Measurements from ENCODE around the gene PGC.
A peak's percentile ranks its signal among the peaks of the same experiment; 100 is the strongest.

PGC gene

DNA sequence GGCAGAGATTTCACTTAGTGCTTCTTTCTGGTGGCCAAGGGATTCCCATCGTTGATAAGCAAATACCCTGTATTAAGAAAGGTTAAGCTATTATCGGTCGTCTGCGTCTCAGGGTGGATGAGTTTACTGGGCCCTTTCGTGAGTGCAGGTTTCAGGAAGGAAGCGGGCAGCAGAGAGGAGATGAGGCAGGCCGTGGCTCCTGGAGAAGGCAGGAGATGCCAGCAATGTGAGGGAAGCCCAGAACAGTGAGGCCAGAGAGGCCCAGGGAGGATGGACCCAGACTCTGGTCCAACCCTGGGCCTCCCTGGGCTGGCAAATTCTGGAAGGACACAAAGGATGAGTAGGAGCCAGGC lies 23.0 kb downstream of the PGC start:
- peak overlapping the region; percentile 96 to 100 (median 99) for H3K4me2 ChIP-seq
- H3K9ac ChIP-seq: peak overlapping the region; percentile 65 to 97 (median 85); a peak in 21 of 22 replicates
- H3K9me3 ChIP-seq (replicated peaks in 1 of 11): no peaks in the 10 kb centered on the region
- peak overlapping the region; percentile 70 to 100 (median 96) for H3K27ac ChIP-seq
- H3K4me3 ChIP-seq: peak overlapping the region; percentile 12 to 70 (median 60); a peak in 17 of 20 replicates
- no peaks in the 10 kb centered on the region for H3K27me3 ChIP-seq
- H4K20me1 ChIP-seq: peaks cover 0 to 53% (median 4%) of the 10 kb centered on the region in 11 experiments; a peak in 7 of 22 replicates
- peaks cover 97 to 99% (median 98%) of the 10 kb centered on the region in 10 experiments for H3K4me1 ChIP-seq
- no peak for TF ChIP-seq Cebpa-rat (IDR thresholded peaks at IDR 0.05)
- peaks cover 0 to 37% (median 14%) of the 10 kb centered on the region in 11 experiments; a peak in 13 of 22 replicates for H3K36me3 ChIP-seq

- peak; percentile 94 to 100 (median 98) for TF ChIP-seq Cebpa-rat (IDR thresholded peaks at IDR 0.05)
- peaks cover 97 to 99% (median 98%) of the 10 kb centered on the region in 10 experiments for H3K4me1 ChIP-seq
- peaks cover 0 to 53% (median 0%) of the 10 kb centered on the region in 11 experiments; a peak in 7 of 22 replicates for H4K20me1 ChIP-seq
- no peaks in the 10 kb centered on the region for H3K9me3 ChIP-seq (replicated peaks in 1 of 11)
- H3K36me3 ChIP-seq: peaks cover 0 to 38% (median 13%) of the 10 kb centered on the region in 11 experiments; a peak in 12 of 22 replicates
- no peaks in the 10 kb centered on the region for H3K27me3 ChIP-seq
- H3K4me3 ChIP-seq: peak overlapping the region; percentile 36 to 70 (median 60)
- peak overlapping the region; percentile 65 to 97 (median 85); a peak in 21 of 22 replicates for H3K9ac ChIP-seq
- H3K27ac ChIP-seq: peak overlapping the region; percentile 70 to 100 (median 96)
- peak overlapping the region; percentile 96 to 100 (median 99) for H3K4me2 ChIP-seq
Measured at GRCh38 chr6:41723530-41724227, 23.5 kb downstream of the PGC start.

DNA sequence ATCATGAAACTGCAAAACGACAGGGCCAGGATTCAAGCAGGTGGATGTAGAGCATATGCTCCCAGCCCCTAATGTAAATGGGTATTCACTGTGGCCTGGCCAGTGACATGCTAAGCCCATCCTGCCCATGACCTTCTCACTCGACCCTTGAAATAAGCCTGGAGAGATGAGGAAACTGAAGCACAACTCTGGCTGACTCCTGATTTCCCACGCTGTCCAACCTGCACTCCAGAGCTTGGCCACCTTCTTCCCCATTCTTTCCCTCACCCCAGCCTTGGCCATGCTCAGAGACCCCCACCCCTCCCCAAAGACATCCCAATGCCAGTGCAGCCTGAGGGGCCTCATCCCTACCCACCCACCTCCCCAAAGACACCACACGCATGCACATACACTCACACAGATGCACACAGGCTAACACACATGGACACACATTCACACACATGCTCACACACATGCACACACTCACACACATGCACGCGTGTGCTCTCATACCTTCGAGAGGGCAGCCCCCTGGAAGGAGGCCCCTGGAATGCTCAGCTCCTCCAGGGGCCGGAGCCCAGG lies 24.1 kb downstream of the PGC start:
- Histone ChIP-seq H3K27me3 (no peaks in the 10 kb centered on the region), H3K4me3 (peak overlapping the region; percentile 4 to 70 (median 60); a peak in 19 of 20 replicates), H3K4me1 (peaks cover 97 to 99% (median 98%) of the 10 kb centered on the region in 10 experiments), H3K9ac (peak overlapping the region; percentile 23 to 97 (median 85); a peak in 20 of 22 replicates), H3K4me2 (peak overlapping the region; percentile 96 to 100 (median 99)), H3K36me3 (peaks cover 0 to 37% (median 13%) of the 10 kb centered on the region in 11 experiments; a peak in 12 of 22 replicates), H3K27ac (peak overlapping the region in 10 of 11 experiments; percentile 49 to 100 (median 96); a peak in 21 of 22 replicates), H4K20me1 (peaks cover 0 to 54% (median 0%) of the 10 kb centered on the region in 11 experiments; a peak in 5 of 22 replicates), H3K9me3 (replicated peaks in 1 of 11) (no peaks in the 10 kb centered on the region)
- no peak for TF ChIP-seq Cebpa-rat (IDR thresholded peaks at IDR 0.05)

GRCh38 chr6:41721414-41721813 lies 25.8 kb downstream of the PGC start:
- Histone ChIP-seq H3K27me3 (no peaks in the 10 kb centered on the region), H3K9me3 (replicated peaks in 1 of 11) (no peaks in the 10 kb centered on the region), H3K4me3 (peak overlapping the region in 4 of 10 experiments; percentile 62 to 70 (median 64); a peak in 6 of 20 replicates), H3K4me1 (peaks cover 97 to 99% (median 98%) of the 10 kb centered on the region in 10 experiments), H4K20me1 (peaks cover 0 to 57% (median 7%) of the 10 kb centered on the region in 11 experiments; a peak in 12 of 22 replicates), H3K27ac (peak overlapping the region in 10 of 11 experiments; percentile 45 to 100 (median 96); a peak in 20 of 22 replicates), H3K9ac (peak overlapping the region; percentile 1 to 97 (median 85); a peak in 17 of 22 replicates), H3K36me3 (peaks cover 0 to 37% (median 12%) of the 10 kb centered on the region in 11 experiments; a peak in 11 of 22 replicates), H3K4me2 (peak overlapping the region; percentile 96 to 100 (median 99))
- no peak for TF ChIP-seq Cebpa-rat (IDR thresholded peaks at IDR 0.05)

- no peaks in the 10 kb centered on the region for H3K9me3 ChIP-seq (replicated peaks in 1 of 11)
- TF ChIP-seq Cebpa-rat (IDR thresholded peaks at IDR 0.05): no peak
- peaks cover 97 to 99% (median 98%) of the 10 kb centered on the region in 10 experiments for H3K4me1 ChIP-seq
- peak overlapping the region; percentile 96 to 100 (median 99); a peak in 21 of 22 replicates for H3K4me2 ChIP-seq
- H3K27ac ChIP-seq: peak overlapping the region; percentile 14 to 100 (median 96); a peak in 20 of 22 replicates
- peak overlapping the region; percentile 1 to 97 (median 76); a peak in 14 of 22 replicates for H3K9ac ChIP-seq
- H4K20me1 ChIP-seq: peaks cover 0 to 57% (median 12%) of the 10 kb centered on the region in 11 experiments; a peak in 13 of 22 replicates
- H3K27me3 ChIP-seq: no peaks in the 10 kb centered on the region
- peak overlapping the region in 3 of 10 experiments; percentile 3 to 70 (median 8); a peak in 3 of 20 replicates for H3K4me3 ChIP-seq
- peaks cover 0 to 37% (median 8%) of the 10 kb centered on the region in 11 experiments; a peak in 11 of 22 replicates for H3K36me3 ChIP-seq
Measured at GRCh38 chr6:41720783-41721182, 26.4 kb downstream of the PGC start.

GRCh38 chr6:41720262-41720620 lies 27.0 kb downstream of the PGC start:
- Histone ChIP-seq H3K4me1 (peaks cover 97 to 99% (median 98%) of the 10 kb centered on the region in 10 experiments), H3K9me3 (replicated peaks in 1 of 11) (no peaks in the 10 kb centered on the region), H4K20me1 (peaks cover 0 to 59% (median 12%) of the 10 kb centered on the region in 11 experiments; a peak in 13 of 22 replicates), H3K9ac (peak overlapping the region in 10 of 11 experiments; percentile 30 to 87 (median 48); a peak in 17 of 22 replicates), H3K27ac (peak overlapping the region; percentile 14 to 100 (median 96)), H3K36me3 (peaks cover 0 to 39% (median 8%) of the 10 kb centered on the region in 11 experiments; a peak in 11 of 22 replicates), H3K27me3 (no peaks in the 10 kb centered on the region), H3K4me2 (peak overlapping the region; percentile 96 to 100 (median 99)), H3K4me3 (peak overlapping the region in 1 of 10 experiments; percentile 8; a peak in 1 of 20 replicates)
- TF ChIP-seq Cebpa-rat (IDR thresholded peaks at IDR 0.05): no peak

- no peaks in the 10 kb centered on the region for H3K27me3 ChIP-seq
- no peak for TF ChIP-seq Cebpa-rat (IDR thresholded peaks at IDR 0.05)
- H3K4me3 ChIP-seq: no peak overlapping the region
- no peaks in the 10 kb centered on the region for H3K9me3 ChIP-seq (replicated peaks in 1 of 11)
- H3K4me1 ChIP-seq: peaks cover 97 to 99% (median 98%) of the 10 kb centered on the region in 10 experiments
- peak overlapping the region; percentile 14 to 100 (median 96); a peak in 21 of 22 replicates for H3K27ac ChIP-seq
- H3K4me2 ChIP-seq: peak overlapping the region; percentile 96 to 100 (median 99)
- H3K9ac ChIP-seq: peak overlapping the region in 9 of 11 experiments; percentile 30 to 87 (median 47); a peak in 14 of 22 replicates
- peaks cover 0 to 62% (median 14%) of the 10 kb centered on the region in 11 experiments; a peak in 14 of 22 replicates for H4K20me1 ChIP-seq
- H3K36me3 ChIP-seq: peaks cover 0 to 45% (median 12%) of the 10 kb centered on the region in 11 experiments; a peak in 13 of 22 replicates
Measured at GRCh38 chr6:41719436-41720261, 27.5 kb downstream of the PGC start.
